BE2C (cell line): ENCODE data around the gene NAP1L4.
A peak's percentile ranks its signal among the peaks of the same experiment; 100 is the strongest.
"Not testable (repeated sequence)": the region's sequence is repeated elsewhere in the genome, so short reads cannot be mapped to it uniquely, and the experiment has no call there.

ENCODE experiments used
- DNase-seq: peaks from one replicate; pipeline ENCODE4 v3.0.0-alpha.2; 2020
- H3K27me3 ChIP-seq: fragments of 250-450 bp; sonication (Bioruptor Pico); 2 replicates; pipeline ENCODE4 v1.5.1; 2020; ENCODE audit warnings: mild to moderate bottlenecking
- H3K36me3 ChIP-seq: fragments of 250-450 bp; sonication (Bioruptor Pico); 2 replicates; pipeline ENCODE4 v1.5.1; 2020; ENCODE audit warnings: mild to moderate bottlenecking
- H3K4me1 ChIP-seq: fragments of 250-450 bp; sonication (Bioruptor Pico); 2 replicates; pipeline ENCODE4 v1.5.1; 2020
- H3K4me3 ChIP-seq: 2 replicates; pipeline ENCODE4 v1.5.1; 2011; ENCODE audit warnings: low read depth, low read length
- H3K9me3 ChIP-seq: fragments of 250-450 bp; sonication (Bioruptor Pico); 2 replicates; pipeline ENCODE4 v1.5.1; 2020
- TF ChIP-seq, protein P1 (sequence below): IDR thresholded peaks from 2 replicates; pipeline ENCODE4 v1.5.1; 2012; ENCODE audit warnings: mild to moderate bottlenecking, low read depth, low read length

Gene NAP1L4

DNA sequence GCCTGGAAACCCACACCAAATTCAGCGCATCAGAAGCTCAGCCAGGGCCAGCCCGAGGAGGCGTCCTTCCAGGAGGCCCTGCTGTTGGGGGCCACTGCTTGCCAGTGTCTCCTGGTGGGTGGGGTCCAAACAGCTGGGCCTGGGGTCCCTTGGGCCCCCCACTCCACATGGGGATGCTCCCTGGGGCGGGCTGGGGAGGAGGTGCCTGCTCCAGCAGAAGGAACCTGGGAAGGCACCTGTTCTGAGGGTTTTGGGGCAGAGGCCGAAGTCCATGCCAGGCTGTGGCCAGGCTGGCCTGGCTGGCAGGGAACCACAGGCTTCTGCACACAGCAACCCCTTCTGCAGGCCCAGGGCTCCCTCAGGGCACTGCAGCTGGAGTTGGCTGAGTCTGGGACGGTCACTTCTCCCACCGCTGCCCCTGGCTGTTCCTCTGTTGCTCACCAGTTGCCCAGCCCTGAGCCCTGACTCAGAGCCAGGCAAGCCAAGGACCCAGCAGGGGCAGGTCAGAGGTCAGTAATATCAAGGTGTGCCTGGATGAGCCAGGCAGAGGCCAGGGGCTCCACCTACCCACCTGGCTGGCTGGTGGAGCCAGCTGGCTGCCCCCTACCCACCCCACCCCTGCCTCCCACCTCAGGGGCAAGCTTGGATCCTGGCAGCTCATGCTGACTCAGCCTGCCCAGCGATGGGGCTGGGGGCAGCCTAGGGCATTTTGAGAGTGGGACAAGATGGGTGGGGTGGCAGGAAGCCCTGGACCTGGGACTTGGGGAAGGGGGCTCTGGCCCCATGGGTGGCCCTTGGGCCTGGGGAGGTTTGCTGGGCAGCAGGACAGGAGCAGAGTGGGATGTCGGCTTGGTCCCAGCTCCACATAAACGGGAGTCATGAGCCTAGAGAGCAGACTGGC, 51.0 kb downstream of the NAP1L4 start:
- H3K4me1 ChIP-seq = no peaks in the 10 kb centered on the region; the same call in 1 of the 2 replicates
- peak; percentile 44 for DNase-seq
- H3K36me3 ChIP-seq = peaks cover 3% of the 10 kb centered on the region; the same call in 1 of the 2 replicates
- no peak overlapping the region for H3K4me3 ChIP-seq
- no peaks in the 10 kb centered on the region for H3K9me3 ChIP-seq
- H3K27me3 ChIP-seq = no peaks in the 10 kb centered on the region
- TF ChIP-seq, protein P1, sequence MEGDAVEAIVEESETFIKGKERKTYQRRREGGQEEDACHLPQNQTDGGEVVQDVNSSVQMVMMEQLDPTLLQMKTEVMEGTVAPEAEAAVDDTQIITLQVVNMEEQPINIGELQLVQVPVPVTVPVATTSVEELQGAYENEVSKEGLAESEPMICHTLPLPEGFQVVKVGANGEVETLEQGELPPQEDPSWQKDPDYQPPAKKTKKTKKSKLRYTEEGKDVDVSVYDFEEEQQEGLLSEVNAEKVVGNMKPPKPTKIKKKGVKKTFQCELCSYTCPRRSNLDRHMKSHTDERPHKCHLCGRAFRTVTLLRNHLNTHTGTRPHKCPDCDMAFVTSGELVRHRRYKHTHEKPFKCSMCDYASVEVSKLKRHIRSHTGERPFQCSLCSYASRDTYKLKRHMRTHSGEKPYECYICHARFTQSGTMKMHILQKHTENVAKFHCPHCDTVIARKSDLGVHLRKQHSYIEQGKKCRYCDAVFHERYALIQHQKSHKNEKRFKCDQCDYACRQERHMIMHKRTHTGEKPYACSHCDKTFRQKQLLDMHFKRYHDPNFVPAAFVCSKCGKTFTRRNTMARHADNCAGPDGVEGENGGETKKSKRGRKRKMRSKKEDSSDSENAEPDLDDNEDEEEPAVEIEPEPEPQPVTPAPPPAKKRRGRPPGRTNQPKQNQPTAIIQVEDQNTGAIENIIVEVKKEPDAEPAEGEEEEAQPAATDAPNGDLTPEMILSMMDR = no peak

DNA sequence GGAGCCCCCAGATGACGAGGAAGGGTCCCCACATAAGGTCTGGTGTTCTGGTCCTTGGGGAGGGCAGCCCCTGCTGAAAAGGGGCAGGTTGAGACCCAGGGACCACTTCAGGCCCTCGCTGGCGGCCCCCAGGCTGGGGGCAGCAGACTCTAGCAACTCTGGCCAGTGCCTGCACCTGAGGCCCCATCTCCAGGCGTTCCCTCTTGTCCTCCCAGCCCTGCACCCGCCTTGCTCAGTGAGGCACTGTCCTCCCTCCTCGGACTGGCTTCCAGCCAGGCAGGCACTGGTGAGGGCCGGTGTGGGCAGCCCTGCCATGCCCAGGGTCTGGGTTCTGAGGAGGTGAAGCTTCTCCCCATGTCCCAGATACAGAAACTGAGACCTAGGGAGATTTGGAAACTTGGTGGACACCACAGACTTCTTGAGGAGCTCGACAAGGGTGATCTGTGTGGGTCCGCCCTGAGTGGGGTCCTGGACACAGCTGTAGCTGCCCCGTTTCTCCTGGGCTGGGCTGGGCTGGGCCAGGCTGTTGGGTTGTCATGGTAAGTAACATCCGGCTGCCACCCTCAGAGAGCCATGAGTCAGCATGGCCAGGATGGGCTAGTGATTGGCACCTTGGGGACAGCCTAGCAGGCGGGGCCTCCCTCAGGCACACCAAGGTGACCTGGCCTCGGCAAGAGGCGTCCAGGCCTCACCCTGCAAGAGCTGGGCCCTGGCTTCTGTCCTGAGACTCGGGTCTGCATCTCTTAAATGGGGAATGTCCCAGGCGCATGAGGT, 51.8 kb downstream of the NAP1L4 start:
- Histone ChIP-seq H3K36me3 (peaks cover 3% of the 10 kb centered on the region; the same call in 1 of the 2 replicates), H3K4me1 (no peaks in the 10 kb centered on the region), H3K4me3 (no peak overlapping the region), H3K9me3 (no peaks in the 10 kb centered on the region), H3K27me3 (no peaks in the 10 kb centered on the region)
- TF ChIP-seq, protein P1 = no peak
- DNase-seq = no peak

DNA sequence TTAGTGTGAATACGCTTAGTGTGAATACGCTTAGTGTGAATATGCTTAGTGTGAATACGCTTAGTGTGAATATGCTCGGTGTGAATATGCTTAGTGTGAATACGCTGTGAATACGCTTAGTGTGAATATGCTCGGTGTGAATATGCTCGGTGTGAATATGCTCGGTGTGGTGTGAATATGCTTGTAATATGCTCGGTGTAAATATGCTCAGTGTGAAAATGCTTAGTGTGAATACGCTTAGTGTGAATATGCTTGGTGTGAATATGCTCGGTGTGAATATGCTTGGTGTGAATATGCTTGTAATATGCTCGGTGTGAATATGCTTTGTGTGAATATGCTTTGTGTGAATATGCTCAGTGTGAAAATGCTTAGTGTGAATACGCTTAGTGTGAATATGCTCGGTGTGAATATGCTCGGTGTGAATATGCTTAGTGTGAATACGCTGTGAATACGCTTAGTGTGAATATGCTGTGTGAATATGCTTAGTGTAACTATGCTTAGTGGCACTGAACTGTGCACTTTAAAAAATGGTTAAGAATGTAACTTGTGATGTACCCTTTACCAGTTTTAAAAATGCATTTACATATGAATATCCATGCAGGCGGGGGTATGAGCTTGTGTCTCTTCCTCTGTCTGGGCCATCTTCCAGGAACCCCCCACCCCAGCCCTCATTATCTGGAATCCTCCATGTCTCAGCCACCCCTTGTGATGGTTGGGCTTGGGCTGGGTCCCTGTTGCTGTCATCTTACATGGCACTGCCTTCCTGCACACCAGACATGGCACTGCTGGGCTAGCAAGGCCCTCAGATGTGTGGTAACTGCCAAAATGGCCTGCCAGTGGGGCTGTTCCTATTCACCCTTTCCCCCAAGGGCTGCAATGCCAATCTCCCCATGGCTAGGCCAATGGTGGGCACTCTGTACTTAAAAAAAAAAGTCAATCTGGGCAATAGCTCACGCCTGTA, 53.4 kb downstream of the NAP1L4 start:
- H3K36me3 ChIP-seq, H3K27me3 ChIP-seq, DNase-seq, H3K4me1 ChIP-seq, H3K4me3 ChIP-seq, H3K9me3 ChIP-seq: not testable (repeated sequence)

DNA sequence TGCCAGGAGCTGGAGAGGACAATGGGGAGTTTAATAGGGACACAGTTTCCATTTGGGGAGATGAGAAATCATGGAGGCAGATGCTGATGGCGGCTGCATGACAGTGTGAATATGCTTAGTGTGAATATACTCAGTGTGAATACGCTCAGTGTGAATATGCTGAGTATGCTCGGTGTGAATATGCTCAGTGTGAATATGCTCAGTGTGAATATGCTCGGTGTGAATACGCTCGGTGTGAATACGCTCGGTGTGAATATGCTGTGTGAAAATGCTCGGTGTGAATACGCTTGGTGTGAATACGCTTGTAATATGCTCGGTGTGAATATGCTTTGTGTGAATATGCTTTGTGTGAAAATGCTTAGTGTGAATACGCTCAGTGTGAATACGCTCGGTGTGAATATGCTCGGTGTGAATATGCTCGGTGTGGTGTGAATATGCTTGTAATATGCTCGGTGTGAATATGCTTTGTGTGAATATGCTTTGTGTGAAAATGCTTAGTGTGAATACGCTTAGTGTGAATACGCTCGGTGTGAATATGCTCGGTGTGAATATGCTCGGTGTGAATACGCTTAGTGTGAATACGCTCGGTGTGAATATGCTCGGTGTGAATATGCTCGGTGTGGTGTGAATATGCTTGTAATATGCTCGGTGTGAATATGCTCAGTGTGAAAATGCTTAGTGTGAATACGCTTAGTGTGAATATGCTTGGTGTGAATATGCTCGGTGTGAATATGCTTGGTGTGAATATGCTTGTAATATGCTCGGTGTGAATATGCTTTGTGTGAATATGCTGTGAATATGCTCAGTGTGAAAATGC, 54.3 kb downstream of the NAP1L4 start:
- not testable (repeated sequence) for H3K27me3 ChIP-seq, H3K4me3 ChIP-seq, H3K36me3 ChIP-seq, DNase-seq, H3K9me3 ChIP-seq, H3K4me1 ChIP-seq

DNA sequence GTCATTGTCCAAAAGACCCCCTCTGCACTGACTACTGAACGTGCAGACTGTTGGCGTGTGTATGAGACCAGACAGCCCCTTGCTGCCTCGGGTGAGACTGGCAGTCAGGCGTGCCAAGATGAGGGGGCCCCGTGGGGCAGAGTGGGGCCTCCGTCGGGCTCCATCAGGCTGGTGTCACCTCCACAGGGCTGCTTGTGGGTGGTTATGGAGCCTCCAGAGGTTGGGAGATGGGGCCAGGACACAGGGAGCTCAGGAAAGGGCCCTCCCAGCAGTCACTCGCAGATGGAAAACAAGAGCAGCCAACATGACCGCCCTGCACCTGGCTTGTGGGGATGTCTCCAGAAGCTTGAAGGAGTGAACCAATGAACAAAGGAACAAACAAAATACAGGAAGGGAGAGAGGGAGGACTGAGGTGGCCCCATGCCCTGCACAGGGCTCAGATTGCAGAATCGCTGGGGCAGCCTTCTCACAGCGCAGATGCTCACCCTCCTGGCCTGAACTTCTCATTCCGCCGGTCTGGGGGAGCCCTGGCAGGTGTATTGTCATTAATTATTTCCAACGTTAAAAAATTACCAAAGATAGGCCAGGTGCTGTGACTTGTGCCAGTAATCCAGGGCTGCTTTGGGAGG, 57.4 kb downstream of the NAP1L4 start:
- TF ChIP-seq, protein P1 = no peak
- no peaks in the 10 kb centered on the region for H3K9me3 ChIP-seq

DNA sequence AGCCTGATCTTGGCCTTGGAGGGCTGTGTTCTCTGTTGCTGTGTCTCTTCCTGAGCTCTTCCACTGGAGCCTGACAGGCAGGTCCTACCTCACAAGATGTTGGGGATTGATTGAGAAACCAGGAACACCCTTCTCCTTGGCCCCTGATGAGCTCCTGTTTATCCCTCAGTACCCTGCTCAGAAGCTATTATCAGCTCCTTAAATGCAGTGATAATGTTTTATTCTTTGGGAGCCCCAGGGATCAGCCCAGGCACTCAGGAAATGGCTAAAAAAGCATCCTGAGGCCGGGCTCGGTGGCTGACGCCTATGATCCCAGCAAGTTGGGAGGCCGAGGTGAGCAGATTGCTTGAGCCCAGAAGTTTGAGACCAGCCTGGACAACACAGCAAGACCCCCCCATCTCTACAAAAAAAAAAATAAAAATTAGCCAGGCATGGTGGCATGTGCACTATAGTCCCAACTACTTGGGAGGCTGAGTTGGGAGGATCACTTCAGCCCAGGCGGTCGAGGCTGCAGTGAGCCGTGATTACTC, 58.0 kb downstream of the NAP1L4 start:
- TF ChIP-seq, protein P1 = no peak
- H3K36me3 ChIP-seq = no peaks in the 10 kb centered on the region
- no peak overlapping the region for H3K4me3 ChIP-seq
- no peak for DNase-seq
- H3K27me3 ChIP-seq = peaks cover 14% of the 10 kb centered on the region
- no peaks in the 10 kb centered on the region for H3K4me1 ChIP-seq
- no peaks in the 10 kb centered on the region for H3K9me3 ChIP-seq

More for the DNA sequence above, 57.4 kb downstream of the NAP1L4 start:
- DNase-seq = no peak
- Histone ChIP-seq H3K27me3 (peaks cover 10% of the 10 kb centered on the region), H3K36me3 (no peaks in the 10 kb centered on the region), H3K4me3 (no peak overlapping the region), H3K4me1 (no peaks in the 10 kb centered on the region)
